Endothelial cell of umbilical vein (primary cell): ENCODE measurements around the gene SURF1. TPM values are rescaled to one million over a fixed set of nuclear protein-coding genes. Genes with fewer than 3 reads are reported as not detected.

Experiments used
- BruUV-seq: library from RNA; stranded (reverse); fragments of 400-500 nt; replicated peaks from 2 replicates; lab custom pipeline; 2021; lab: Mats Ljungman, UMichigan
- CTCF ChIA-PET: fragments of 300-600, 350-600 bp; sonication (Branson Sonifier 250); formaldehyde crosslinking; loops from one replicate; lab custom pipeline; 2021; ENCODE audit warnings: antibody characterized with exemption, inconsistent platforms; lab: Charles Lee
- POLR2A ChIA-PET: fragments of 300-600, 350-600 bp; sonication (Branson Sonifier 250); formaldehyde crosslinking; loops from one replicate; lab custom pipeline; 2021; ENCODE audit warnings: antibody characterized with exemption, inconsistent platforms; lab: Charles Lee
- DNase-seq: peaks from one replicate; pipeline ENCODE4 v3.0.0-alpha.2; 2011; ENCODE audit warnings: low read depth, low spot score
- FAIRE-seq: peaks from 2 replicates; lab custom pipeline; 2011; peaks lifted over from hg19 to GRCh38; lab: Jason Lieb, UNC
- H2AFZ ChIP-seq: 2 replicates; pipeline ENCODE4 v1.6.0; 2012; ENCODE audit warnings: low read depth, low read length, control low read depth, inconsistent platforms
- H3K27ac ChIP-seq: 2 replicates; pipeline ENCODE4 v1.5.1; 2011; ENCODE audit warnings: low read depth, mild to moderate bottlenecking, control low read depth, low read length, moderate library complexity; ENCODE audit not compliant: insufficient read depth
- H3K27me3 ChIP-seq, 2 experiments: 2 replicates each; pipeline versions ENCODE4 v1.6.0 to v1.6.1; 2011; ENCODE audit warnings: low read length in 2 of 2, mixed read lengths in 1 of 2; ENCODE audit not compliant: control insufficient read depth in 2 of 2, insufficient read depth in 2 of 2
- H3K36me3 ChIP-seq, 2 experiments: 2 replicates in 1 of 2; 3 replicates in 1 of 2; pipeline ENCODE4 v1.5.1; 2011; ENCODE audit warnings: low read length in 2 of 2, mild to moderate bottlenecking in 1 of 2, moderate library complexity in 1 of 2; ENCODE audit not compliant: control insufficient read depth in 2 of 2, insufficient read depth in 2 of 2; ENCODE audit errors: extremely low read depth in 1 of 2
- H3K4me1 ChIP-seq: 3 replicates; pipeline ENCODE4 v1.5.1; 2011; ENCODE audit warnings: mild to moderate bottlenecking, low read length; ENCODE audit not compliant: control insufficient read depth, insufficient read depth; ENCODE audit errors: extremely low read depth
- H3K4me2 ChIP-seq: 2 replicates; pipeline ENCODE4 v1.6.1; 2011; ENCODE audit warnings: low read length, control low read depth, mixed read lengths; ENCODE audit not compliant: insufficient read depth
- H3K4me3 ChIP-seq, 3 experiments: fragments of 200-600 bp in 1 of 3; sonication (generic), shearing (Covaris generic) in 1 of 3; replicated peaks in 1 of 3; 2 replicates each; pipeline ENCODE4 v1.5.1; 2011 to 2016; ENCODE audit warnings: control low read depth in 3 of 3, low read length in 3 of 3, mild to moderate bottlenecking in 2 of 3, inconsistent platforms in 1 of 3, low read depth in 1 of 3, moderate library complexity in 1 of 3; ENCODE audit not compliant: insufficient read depth in 1 of 3
- H3K79me2 ChIP-seq: 2 replicates; pipeline ENCODE4 v1.6.0; 2012; ENCODE audit warnings: low read length, inconsistent platforms; ENCODE audit not compliant: control insufficient read depth, insufficient read depth
- H3K9ac ChIP-seq: replicated peaks from 2 replicates; pipeline ENCODE3; 2011; ENCODE audit warnings: low read length, control low read depth; ENCODE audit not compliant: insufficient read depth; ENCODE audit errors: extremely low read depth
- H3K9me1 ChIP-seq: replicated peaks from 3 replicates; pipeline ENCODE4 v1.6.0; 2011; ENCODE audit warnings: mild to moderate bottlenecking, low read length; ENCODE audit not compliant: control insufficient read depth, insufficient read depth; ENCODE audit errors: extremely low read depth
- H3K9me3 ChIP-seq: replicated peaks from 2 replicates; pipeline ENCODE4 v1.5.1; 2012; ENCODE audit warnings: low read length, inconsistent platforms; ENCODE audit not compliant: control insufficient read depth, insufficient read depth
- H4K20me1 ChIP-seq: replicated peaks from 2 replicates; pipeline ENCODE3; 2011; ENCODE audit warnings: mild to moderate bottlenecking, low read length; ENCODE audit not compliant: control insufficient read depth, insufficient read depth; ENCODE audit errors: extremely low read depth
- CTCF ChIP-seq, 2 donors: IDR thresholded peaks; 1 replicate in 1 of 2; 2 replicates in 1 of 2; pipeline ENCODE4 v1.5.1; 2011; ENCODE audit warnings: low read length in 2 of 2, mild to moderate bottlenecking in 2 of 2, moderate library complexity in 2 of 2, control low read depth in 1 of 2, inconsistent platforms in 1 of 2, low read depth in 1 of 2; ENCODE audit not compliant: insufficient read depth in 1 of 2; ENCODE audit errors: extremely low read depth in 1 of 2
- EZH2 ChIP-seq: IDR thresholded peaks from 2 replicates; pipeline ENCODE4 v1.6.1; 2012; ENCODE audit warnings: borderline replicate concordance, low read depth, mild to moderate bottlenecking, moderate library complexity, low read length, inconsistent platforms; ENCODE audit not compliant: severe bottlenecking
- FOS ChIP-seq: IDR thresholded peaks from 2 replicates; pipeline ENCODE4 v1.6.1; 2011; ENCODE audit warnings: mild to moderate bottlenecking, low read length, moderate library complexity, borderline replicate concordance; ENCODE audit not compliant: insufficient read depth
- GATA2 ChIP-seq: IDR thresholded peaks from 2 replicates; pipeline ENCODE4 v1.7.0; 2011; ENCODE audit warnings: low read depth, mild to moderate bottlenecking, moderate library complexity, mixed read lengths, low read length; ENCODE audit not compliant: insufficient read length, insufficient read depth
- JUN ChIP-seq: IDR thresholded peaks from 2 replicates; pipeline ENCODE4 v1.6.1; 2011; ENCODE audit warnings: borderline replicate concordance, low read depth; ENCODE audit not compliant: insufficient read length, insufficient read depth
- POLR2A ChIP-seq: IDR thresholded peaks from 2 replicates; pipeline ENCODE4 v1.6.1; 2012; ENCODE audit warnings: low read depth, mild to moderate bottlenecking, control low read depth, low read length
- POLR2AphosphoS5 ChIP-seq: IDR thresholded peaks from 2 replicates; pipeline ENCODE4 v1.6.1; 2012; ENCODE audit warnings: low read depth, mild to moderate bottlenecking, control low read depth, low read length, moderate library complexity; ENCODE audit not compliant: insufficient read depth
- dilution Hi-C: fragments of 300-500 bp; cut with MboI; formaldehyde crosslinking; loops from one replicate; pipeline ENCODE4 v1.15.0; 2019; ENCODE audit warnings: low sequenced_read_pairs; ENCODE audit not compliant: extremely low pct_ligation_motif_present
- intact Hi-C: fragments of 100-400 bp; cut with micrococcal nuclease; formaldehyde crosslinking; loops from one replicate; pipeline ENCODE4 v1.10.0; 2022
- polyA plus RNA-seq, 4 experiments: library from polyadenylated mRNA; depleted of rRNA in 3 of 4; stranded (reverse) in 3 of 4; unstranded in 1 of 4; fragments of >200 nt; gene quantifications; 2 replicates each; pipeline versions ENCODE4 v1.2.1 to v1.2.3, GENCODE V29; 2011 to 2012; ENCODE audit warnings: missing spikeins in 1 of 4
- total RNA-seq: library from RNA; stranded (reverse); gene quantifications from 2 replicates; pipeline ENCODE4 v1.2.3, GENCODE V29; 2021
- TF ChIP-seq, protein P1 (sequence below): IDR thresholded peaks from 2 replicates; pipeline ENCODE4 v1.6.1; 2011; ENCODE audit not compliant: insufficient read depth, insufficient read length

The SURF1 gene
- total and polyA plus RNA-seq, 2 donors (not counting 3 experiments of a cell fraction or from before 2014, with no cell fraction given): 22.8 to 27.1 TPM

- Histone ChIP-seq H3K36me3 (peaks cover 11 to 38% of the 10 kb centered on the region in 2 experiments), H3K9me3 (no peaks in the 10 kb centered on the region), H3K9ac (no peak overlapping the region), H3K4me3 (no peak overlapping the region), H3K79me2 (peaks cover 23% of the 10 kb centered on the region), H3K9me1 (no peaks in the 10 kb centered on the region), H3K27me3 (no peaks in the 10 kb centered on the region), H4K20me1 (no peaks in the 10 kb centered on the region), H3K4me2 (no peak overlapping the region), H3K4me1 (peaks cover 7% of the 10 kb centered on the region), H2AFZ (no peak overlapping the region), H3K27ac (no peak overlapping the region)
- ChIA-PET POLR2A (no interaction called here), CTCF (interaction anchor here (2.4 to 5.6 kb wide), 2 partner anchors 93 to 145 kb away, joined by 22 to 128 read pairs; no protein-coding TSS in a partner anchor)
- TF ChIP-seq FOS (no peak), CTCF (IDR thresholded peaks at IDR 0.05; ENCODE audit: extremely low read depth in 1 of 2, insufficient read depth in 1 of 2, low read depth in 1 of 2, low read length in 2 of 2) (no peak), EZH2 (no peak), GATA2 (no peak), JUN (no peak), POLR2AphosphoS5 (no peak), POLR2A (no peak)
- TF ChIP-seq, protein P1, sequence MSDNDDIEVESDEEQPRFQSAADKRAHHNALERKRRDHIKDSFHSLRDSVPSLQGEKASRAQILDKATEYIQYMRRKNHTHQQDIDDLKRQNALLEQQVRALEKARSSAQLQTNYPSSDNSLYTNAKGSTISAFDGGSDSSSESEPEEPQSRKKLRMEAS: no peak
- intact Hi-C loops (no loop called here), dilution Hi-C loops (no loop called here)
- no peak for DNase-seq
- no peak for FAIRE-seq
- BruUV-seq: no TSS peak
These were observed 24.5 kb downstream of the SURF1 start for GRCh38 chr9:133331641-133332380.
